PC-3 (cell line): Measurements from ENCODE around the gene MPZ.

Experiments
- CTCF ChIP-seq: fragments of 300-600 bp; sonication (generic); conservative IDR thresholded peaks from 2 replicates; pipeline ENCODE4 v1.5.1; 2017; ENCODE audit warnings: antibody characterized with exemption, low read depth, mild to moderate bottlenecking, low read length
- EZH2 ChIP-seq: fragments of 300-600 bp; sonication (generic); IDR thresholded peaks from one replicate; pipeline ENCODE4 v1.6.1; 2017; ENCODE audit warnings: antibody characterized with exemption, mild to moderate bottlenecking, low read length; ENCODE audit not compliant: unreplicated experiment
- EZH2phosphoT487 ChIP-seq: fragments of 300-600 bp; sonication (generic); IDR thresholded peaks from 2 replicates; pipeline ENCODE4 v1.6.1; 2018; ENCODE audit warnings: mild to moderate bottlenecking, antibody characterized with exemption, low read length, borderline replicate concordance

- TF ChIP-seq CTCF (no peak), EZH2 (no peak), EZH2phosphoT487 (no peak)
Measured at GRCh38 chr1:161266836-161267235, 42.9 kb downstream of the MPZ start.
